Hematopoietic multipotent progenitor cell (in vitro differentiated cells): Measurements from ENCODE around the gene MKRN2. TPM values are rescaled to one million over a fixed set of nuclear protein-coding genes. Genes with fewer than 3 reads are reported as not detected.
"Not testable (repeated sequence)": the region's sequence is repeated elsewhere in the genome, so short reads cannot be mapped to it uniquely, and the experiment has no call there.

Source experiments
- DNase-seq, 3 donors: peaks; one replicate each; pipeline ENCODE4 v3.0.0-alpha.2; 2011 to 2015; ENCODE audit warnings: low read depth in 2 of 3, low spot score in 2 of 3
- small RNA-seq: library from RNA; depleted of rRNA; stranded (forward); fragments of <200 nt; gene quantifications from one replicate; pipeline ENCODE3, GENCODE V24; 2012
- total RNA-seq: library from RNA; depleted of rRNA; stranded (reverse); fragments of >200 nt; gene quantifications from one replicate; pipeline ENCODE4 v1.2.3, GENCODE V29; 2012

The MKRN2 gene
- total RNA-seq, 1 donor = 38.8 TPM

DNA sequence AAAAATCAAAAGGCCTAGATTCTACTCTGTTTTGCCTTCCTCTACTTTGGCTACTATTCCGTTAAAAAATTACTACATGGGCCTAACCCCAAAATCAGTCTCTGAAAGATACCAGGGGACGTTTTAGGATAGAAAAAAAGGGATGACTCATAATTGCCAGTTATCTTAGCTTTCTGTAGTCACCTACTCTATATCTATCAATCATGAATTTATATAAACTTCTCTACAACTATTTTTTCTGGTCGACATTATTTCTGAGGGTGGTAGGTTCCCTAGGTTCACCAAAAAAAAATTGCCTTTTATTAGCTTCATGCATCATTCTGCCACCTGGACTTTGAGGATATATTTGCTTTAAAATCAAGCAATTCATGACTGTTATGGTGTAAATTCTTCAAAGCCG, 70.5 kb downstream of the MKRN2 start:
- peak in 1 of 3 donors; percentile 17 for DNase-seq

DNA sequence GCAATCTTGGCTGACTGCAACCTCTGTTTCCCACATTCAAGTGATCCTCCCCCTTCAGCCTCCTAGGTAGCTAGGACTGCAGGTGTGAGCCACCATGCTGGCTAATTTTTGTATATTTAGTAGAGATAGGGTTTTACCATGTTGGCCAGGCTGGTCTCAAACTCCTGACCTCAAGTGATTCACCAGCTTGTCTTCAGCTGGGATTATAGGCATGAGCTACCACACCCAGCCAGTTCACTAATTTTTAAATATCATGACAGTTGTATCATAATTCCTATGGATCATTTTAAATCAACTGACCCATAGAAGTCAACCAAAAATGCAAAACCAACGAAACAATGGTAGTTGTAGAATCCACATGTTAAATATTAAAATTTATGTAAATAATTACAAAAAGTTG, 71.9 kb downstream of the MKRN2 start:
- DNase-seq = no peak

DNA sequence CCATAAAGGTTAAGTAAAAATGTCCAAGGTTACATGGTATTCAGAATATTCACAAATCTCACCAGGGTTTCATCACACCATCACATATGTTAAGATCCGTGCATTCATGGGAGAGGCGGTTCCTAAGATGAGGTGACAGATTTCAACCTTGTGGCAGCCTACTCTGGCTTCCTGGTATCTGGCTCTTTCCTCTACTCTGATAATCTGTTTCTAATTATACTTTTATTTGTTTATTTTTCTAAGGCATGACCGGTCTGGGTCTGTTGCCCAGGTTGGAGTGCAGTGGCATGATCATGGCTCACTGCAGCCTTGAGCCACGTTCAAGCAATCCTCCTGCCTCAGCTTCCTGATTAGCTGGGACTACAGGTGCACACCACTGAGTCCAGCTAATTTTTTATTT, 72.7 kb downstream of the MKRN2 start:
- no peak for DNase-seq

DNA sequence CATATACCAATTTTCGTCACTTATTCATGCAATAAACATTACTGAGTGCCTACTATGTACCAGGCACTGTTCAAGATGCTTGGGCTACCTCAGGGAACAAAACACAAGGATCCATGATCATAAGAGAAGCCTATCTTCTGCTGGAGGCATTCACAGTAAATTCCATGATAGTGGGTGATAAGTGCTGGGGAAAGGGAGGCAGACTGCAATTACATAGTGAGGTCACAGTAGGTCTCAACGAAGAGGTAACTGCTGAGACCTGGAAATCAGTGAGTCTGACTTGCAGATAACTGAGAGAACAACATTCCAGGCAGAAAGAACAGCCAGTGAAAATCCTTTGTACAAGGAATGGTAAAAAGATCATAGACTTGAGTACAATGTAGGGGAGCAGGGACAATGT, 73.4 kb downstream of the MKRN2 start:
- no peak for DNase-seq

DNA sequence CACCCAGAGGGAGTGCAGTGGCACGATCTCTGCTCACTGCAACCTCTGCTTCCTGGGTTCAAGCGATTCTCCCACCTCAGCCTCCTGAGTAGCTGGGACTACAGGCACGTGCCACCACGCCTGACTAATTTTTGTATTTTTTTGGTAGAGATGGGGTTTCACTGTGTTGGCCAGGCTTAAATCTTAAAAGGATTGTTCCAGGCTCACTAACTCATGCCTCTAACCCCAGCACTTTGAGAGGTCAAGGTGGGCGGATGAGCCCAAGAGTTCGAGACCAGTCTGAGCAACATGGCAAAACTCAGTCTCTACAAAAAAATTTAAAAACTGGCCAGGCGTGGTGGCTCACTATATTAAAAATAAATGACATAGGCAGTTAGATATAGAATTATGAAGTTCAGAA, 74.0 kb downstream of the MKRN2 start:
- DNase-seq = not testable (repeated sequence)

DNA sequence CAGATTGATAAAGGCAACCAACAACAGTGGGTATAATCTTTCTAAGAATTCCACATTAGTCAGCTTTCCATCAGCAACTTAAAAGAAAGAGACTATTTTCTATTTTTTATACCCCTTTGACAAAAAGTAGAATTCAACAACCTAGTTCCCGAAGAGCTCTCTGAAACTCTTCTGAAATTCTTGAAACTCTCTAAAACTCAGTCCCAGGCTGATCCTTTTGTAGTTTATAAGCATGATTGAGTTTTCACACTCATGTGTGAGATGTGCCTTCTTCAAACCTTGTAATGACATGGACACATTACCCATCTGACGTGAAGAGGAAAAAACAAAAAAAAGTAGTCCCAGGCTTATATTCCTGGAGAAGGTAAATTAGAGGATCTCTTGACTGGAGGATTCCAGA, 75.6 kb downstream of the MKRN2 start:
- no peak for DNase-seq

DNA sequence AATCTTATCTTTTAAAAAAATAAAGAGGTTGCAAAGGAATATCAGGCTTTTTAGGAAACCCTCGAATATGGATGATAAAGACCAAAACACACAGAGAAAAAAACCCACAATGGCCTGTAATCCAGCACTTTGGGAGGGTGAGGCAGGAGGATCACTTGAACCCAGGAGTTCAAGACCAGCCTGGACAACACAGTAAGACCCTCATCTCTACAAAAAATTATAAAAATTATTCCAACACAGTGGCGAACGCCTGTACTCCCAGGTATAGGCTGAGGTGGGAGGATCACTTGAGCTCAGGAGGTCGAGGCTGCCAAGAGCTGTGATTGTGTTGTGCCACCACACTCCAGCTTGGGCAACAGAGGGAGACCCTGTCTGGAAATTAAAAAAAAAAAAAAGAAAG, 76.2 kb downstream of the MKRN2 start:
- no peak for DNase-seq

Small RNA genes lying within 50 kb of the gene (small RNA-seq; reads per million reads assigned to genes)
- not detected for gene RF00017
- gene RNA5SP123 = not detected
- not detected for gene RNU6-377P

Other genes starting within 250 kb of the MKRN2 start
- 17.8 TPM for gene TSEN2, start 72.6 kb upstream of the MKRN2 start, total RNA-seq
- gene MKRN2OS, start 11.6 kb upstream of the MKRN2 start, total RNA-seq = not detected
- gene RAF1, start 107.0 kb downstream of the MKRN2 start, total RNA-seq = 97.8 TPM
- gene TMEM40, start 202.2 kb downstream of the MKRN2 start, total RNA-seq = 0.27 TPM
- gene CAND2, start 239.6 kb downstream of the MKRN2 start, total RNA-seq = 3.0 TPM